Amniotic stem cell (primary cell): ENCODE results near the gene TPGS1.

Source experiments
- DNase-seq: peaks from one replicate; lab custom pipeline; 2025; lab: John Stamatoyannopoulos, UW

TPGS1 gene

GRCh38 chr19:496112-496665, 11.1 kb upstream of the TPGS1 start, which contains the start of gene MADCAM1:
MADCAM1 (plus strand) TSS chr19:496486; CDS start chr19:496500, 14 bp downstream.
- no peak for DNase-seq

- DNase-seq, result no peak
Measured at GRCh38 chr19:496986-497385, 10.3 kb upstream of the TPGS1 start.

GRCh38 chr19:497491-497868, 9.8 kb upstream of the TPGS1 start:
- DNase-seq, result no peak

DNA sequence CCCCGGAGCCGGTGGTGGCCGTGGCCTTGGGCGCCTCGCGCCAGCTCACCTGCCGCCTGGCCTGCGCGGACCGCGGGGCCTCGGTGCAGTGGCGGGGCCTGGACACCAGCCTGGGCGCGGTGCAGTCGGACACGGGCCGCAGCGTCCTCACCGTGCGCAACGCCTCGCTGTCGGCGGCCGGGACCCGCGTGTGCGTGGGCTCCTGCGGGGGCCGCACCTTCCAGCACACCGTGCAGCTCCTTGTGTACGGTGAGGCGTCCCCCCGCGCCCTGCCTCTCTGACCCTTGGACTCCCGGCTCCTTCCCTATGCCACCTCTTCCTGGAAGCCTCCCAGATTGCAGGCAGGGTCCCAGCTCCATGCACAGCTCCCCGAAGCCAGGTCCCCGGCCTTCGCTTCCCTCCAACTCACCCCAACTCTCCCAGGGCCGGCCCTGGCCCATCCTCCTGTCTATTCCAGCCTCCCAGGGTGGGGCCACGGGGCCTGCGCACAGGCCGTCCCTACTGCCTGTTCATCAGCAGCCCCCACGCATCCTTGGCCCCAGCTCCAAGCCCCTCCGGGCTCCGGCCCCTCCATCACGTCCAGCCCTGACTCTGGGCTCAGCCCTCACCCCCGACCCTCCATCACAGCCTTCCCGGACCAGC, 9.3 kb upstream of the TPGS1 start:
- no peak for DNase-seq

DNA sequence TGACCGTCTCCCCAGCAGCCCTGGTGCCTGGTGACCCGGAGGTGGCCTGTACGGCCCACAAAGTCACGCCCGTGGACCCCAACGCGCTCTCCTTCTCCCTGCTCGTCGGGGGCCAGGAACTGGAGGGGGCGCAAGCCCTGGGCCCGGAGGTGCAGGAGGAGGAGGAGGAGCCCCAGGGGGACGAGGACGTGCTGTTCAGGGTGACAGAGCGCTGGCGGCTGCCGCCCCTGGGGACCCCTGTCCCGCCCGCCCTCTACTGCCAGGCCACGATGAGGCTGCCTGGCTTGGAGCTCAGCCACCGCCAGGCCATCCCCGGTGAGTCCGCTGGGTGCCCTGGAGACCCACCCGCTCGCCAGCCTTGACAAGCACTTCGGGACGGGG, 8.8 kb upstream of the TPGS1 start:
- DNase-seq, result no peak

- DNase-seq, result no peak
Measured at GRCh38 chr19:498977-499623, 8.2 kb upstream of the TPGS1 start.

DNA sequence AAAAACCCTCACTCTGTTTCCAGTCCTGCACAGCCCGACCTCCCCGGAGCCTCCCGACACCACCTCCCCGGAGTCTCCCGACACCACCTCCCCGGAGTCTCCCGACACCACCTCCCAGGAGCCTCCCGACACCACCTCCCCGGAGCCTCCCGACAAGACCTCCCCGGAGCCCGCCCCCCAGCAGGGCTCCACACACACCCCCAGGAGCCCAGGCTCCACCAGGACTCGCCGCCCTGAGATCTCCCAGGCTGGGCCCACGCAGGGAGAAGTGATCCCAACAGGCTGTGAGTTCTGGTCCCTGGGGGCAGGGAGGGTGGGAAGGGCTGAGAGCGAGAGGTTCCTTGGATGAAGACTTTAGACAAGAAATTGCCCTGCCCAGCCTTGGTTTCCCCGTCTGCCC, 5.7 kb upstream of the TPGS1 start:
- no peak for DNase-seq

GRCh38 chr19:504616-505015, 2.7 kb upstream of the TPGS1 start:
- DNase-seq, result no peak

DNA sequence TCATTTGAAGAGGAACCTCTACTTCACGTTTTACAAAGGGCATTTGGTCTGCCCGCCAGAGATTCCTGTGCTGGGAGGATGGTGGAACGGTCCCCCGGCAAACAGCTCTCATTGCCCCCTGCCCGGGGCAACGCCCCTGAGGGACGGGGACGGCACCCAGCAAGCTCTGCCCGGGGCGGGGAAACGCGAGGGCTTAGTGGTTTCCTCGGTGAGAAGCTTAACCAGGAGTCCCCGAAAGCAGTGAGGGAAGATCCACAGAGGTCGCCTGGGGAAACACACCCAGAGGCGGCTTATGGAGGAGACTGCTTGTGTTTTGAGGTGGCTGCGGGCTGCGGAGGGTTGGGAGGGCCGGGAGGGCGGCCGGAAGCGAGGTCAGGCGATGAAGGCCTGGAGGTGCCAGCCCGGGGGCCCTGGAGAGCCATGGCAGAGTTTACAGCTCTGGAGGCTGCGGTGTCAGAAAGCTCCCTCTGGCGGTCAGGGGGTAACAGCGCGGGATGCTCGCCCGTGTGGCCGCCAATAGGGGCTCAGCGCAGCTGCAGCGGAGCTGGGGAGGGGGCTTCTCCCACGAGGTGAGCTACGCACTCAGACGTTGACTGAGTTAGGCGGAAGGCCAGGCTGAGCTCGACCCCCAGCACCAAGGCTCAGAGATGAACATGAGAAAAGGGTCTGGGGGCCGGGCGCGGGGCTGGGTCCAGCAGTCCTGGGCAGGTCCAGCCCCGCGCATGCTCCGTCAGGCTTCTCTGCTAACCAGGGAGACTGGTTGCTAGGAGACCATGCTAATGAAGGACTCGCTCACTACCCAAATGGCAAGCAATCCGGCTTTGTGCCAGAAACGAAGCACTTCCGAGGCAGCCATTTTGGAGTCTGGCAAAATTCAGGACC, 652 bp upstream of the TPGS1 start:
- DNase-seq, result peak; percentile 100

GRCh38 chr19:508204-509150, 1.2 kb downstream of the TPGS1 start:
- DNase-seq, result no peak

DNA sequence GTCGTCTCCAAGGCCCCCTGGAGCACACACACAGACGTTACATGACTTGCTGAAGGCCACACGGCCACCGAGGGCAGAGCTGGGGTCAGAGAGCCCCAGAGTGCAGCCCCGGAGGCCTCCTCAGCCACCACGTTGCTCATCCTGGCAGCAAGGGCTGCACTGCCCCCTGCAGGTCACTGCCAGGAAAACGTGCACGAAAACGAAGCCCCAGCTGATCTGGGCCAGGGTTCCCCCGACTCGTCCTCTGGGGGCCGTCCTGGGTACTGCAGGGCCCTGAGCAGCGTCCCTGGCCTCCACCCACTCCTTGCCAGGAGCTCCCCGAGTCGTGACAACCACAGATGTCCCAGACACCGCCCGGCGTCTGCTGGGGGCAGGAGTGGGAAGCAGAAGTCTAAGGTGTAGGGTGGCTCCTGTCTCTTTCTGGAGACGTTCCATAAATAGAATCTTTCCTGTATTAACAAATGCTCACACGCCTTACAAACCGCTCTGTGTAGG, 3.4 kb downstream of the TPGS1 start:
- DNase-seq, result peak; percentile 32

DNA sequence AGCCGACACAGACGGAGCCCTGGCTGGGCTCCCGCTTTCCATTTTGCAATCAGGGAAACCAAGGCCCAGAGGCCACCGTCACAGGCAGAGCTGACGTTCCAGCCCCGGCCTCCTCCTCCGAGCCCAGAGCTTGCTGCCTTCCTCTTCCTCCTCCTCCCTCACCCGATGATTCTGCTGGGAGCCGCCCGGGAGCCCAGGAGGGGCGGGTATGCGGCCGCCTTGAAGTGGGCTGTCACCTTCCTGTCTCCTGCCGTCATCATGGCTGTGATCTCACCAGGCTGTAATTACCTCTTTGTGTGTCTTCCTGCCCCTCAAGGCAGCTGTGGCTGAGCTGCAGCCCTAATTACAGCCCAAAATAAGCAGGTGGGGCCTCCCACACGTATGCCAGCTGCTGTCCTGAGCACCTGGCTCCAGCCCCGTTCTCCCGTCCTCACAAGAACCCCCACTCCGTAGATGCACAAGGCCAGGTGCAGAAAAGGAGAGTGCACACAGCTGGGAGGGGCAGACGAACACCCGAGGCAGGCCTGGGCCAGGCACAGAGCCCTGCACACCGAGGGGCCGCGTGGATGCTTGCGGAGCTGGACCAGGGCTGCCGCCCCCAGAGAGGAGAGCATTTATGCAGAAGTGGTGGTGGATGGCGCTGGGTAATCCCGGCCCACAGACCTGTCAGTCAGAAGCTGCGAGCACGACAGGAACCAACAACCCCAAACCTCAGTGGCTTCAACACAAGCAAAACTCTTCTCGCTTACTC, 4.0 kb downstream of the TPGS1 start:
- peak; percentile 14 for DNase-seq

GRCh38 chr19:512547-513365, 5.5 kb downstream of the TPGS1 start:
- no peak for DNase-seq

- no peak for DNase-seq
Measured at GRCh38 chr19:513368-514165, 6.3 kb downstream of the TPGS1 start.

- no peak for DNase-seq
Measured at GRCh38 chr19:514166-514663, 6.9 kb downstream of the TPGS1 start.

GRCh38 chr19:517721-518597, 10.7 kb downstream of the TPGS1 start:
- no peak for DNase-seq

DNA sequence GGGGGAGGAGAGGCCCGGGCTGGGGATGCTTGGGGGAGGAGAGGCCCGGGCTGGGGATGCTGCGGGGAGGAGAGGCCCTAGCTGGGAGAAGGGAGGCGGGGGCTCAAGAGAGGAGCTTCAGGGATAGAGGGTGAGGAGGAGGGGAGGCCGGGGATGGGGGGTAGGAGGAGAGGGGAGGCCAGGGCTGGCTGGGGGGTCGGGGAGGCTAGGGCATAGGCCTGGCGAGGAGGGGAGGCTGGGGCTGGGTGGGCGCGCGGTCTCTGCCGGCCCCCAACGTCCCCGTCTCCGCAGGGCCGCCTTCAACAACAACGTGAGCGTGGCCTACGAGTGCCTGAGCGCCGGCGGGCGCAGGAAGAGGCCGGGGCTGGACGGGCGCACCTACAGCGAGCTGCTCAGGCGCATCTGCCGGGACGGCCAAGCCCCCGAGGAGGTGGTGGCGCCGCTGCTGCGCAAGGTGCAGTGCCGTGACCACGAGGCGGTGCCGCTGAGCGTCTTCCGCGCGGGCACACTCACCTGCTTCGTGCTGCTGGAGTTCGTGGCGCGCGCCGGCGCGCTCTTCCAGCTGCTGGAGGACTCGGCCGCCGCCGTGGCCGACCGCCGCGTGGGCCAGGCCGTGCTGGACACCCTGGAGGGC, 11.4 kb downstream of the TPGS1 start:
- no peak for DNase-seq
